Keratinocyte (primary cell): ENCODE measurements around the gene LHFPL6. TPM values are rescaled to one million over a fixed set of nuclear protein-coding genes. Genes with fewer than 3 reads are reported as not detected.

Experiments
- DNase-seq: peaks from one replicate; pipeline ENCODE4 v3.0.0-alpha.2; 2011; ENCODE audit warnings: low read depth, missing footprints, low spot score
- FAIRE-seq: peaks from 2 replicates; lab custom pipeline; 2011; peaks lifted over from hg19 to GRCh38; lab: Jason Lieb, UNC
- H2AFZ ChIP-seq: 2 replicates; pipeline ENCODE4 v1.6.0; 2012; ENCODE audit warnings: low read length, control low read depth, inconsistent platforms; ENCODE audit not compliant: control insufficient read depth
- H3K27ac ChIP-seq: 2 replicates; pipeline ENCODE4 v1.5.1; 2011; ENCODE audit warnings: low read length; ENCODE audit not compliant: control insufficient read depth, insufficient read depth
- H3K27me3 ChIP-seq: 3 replicates; pipeline ENCODE4 v1.6.0; 2011; ENCODE audit warnings: low read length; ENCODE audit not compliant: control insufficient read depth, insufficient read depth; ENCODE audit errors: extremely low read depth
- H3K36me3 ChIP-seq, 2 experiments: 2 replicates in 1 of 2; 3 replicates in 1 of 2; pipeline ENCODE4 v1.5.1; 2011; ENCODE audit warnings: low read length in 2 of 2, mild to moderate bottlenecking in 1 of 2; ENCODE audit not compliant: control insufficient read depth in 2 of 2, insufficient read depth in 2 of 2; ENCODE audit errors: extremely low read depth in 1 of 2
- H3K4me1 ChIP-seq: 3 replicates; pipeline ENCODE4 v1.5.1; 2011; ENCODE audit warnings: low read length; ENCODE audit not compliant: control insufficient read depth, insufficient read depth; ENCODE audit errors: extremely low read depth
- H3K4me2 ChIP-seq: 3 replicates; pipeline ENCODE4 v1.6.0; 2011; ENCODE audit warnings: low read depth, low read length; ENCODE audit not compliant: control insufficient read depth, insufficient read depth; ENCODE audit errors: extremely low read depth
- H3K4me3 ChIP-seq, 3 experiments: fragments of 200-600 bp in 1 of 3; sonication (generic) in 1 of 3; 2 replicates in 2 of 3; 3 replicates in 1 of 3; pipeline ENCODE4 v1.5.1; 2011 to 2016; ENCODE audit warnings: low read length in 3 of 3, mild to moderate bottlenecking in 3 of 3, control low read depth in 2 of 3, inconsistent platforms in 1 of 3, low read depth in 1 of 3, mixed read lengths in 1 of 3, mixed run types in 1 of 3, moderate library complexity in 1 of 3; ENCODE audit not compliant: control insufficient read depth in 2 of 3, insufficient read depth in 2 of 3; ENCODE audit errors: extremely low read depth in 1 of 3
- H3K79me2 ChIP-seq: 2 replicates; pipeline ENCODE4 v1.6.0; 2012; ENCODE audit warnings: low read length; ENCODE audit not compliant: control insufficient read depth, insufficient read depth
- H3K9ac ChIP-seq: 3 replicates; pipeline ENCODE4 v1.6.0; 2011; ENCODE audit warnings: low read length; ENCODE audit not compliant: control insufficient read depth, insufficient read depth; ENCODE audit errors: extremely low read depth
- H3K9me1 ChIP-seq: 3 replicates; pipeline ENCODE4 v1.6.0; 2011; ENCODE audit warnings: low read length; ENCODE audit not compliant: control insufficient read depth, insufficient read depth; ENCODE audit errors: extremely low read depth
- H3K9me3 ChIP-seq: 2 replicates; pipeline ENCODE4 v1.5.1; 2012; ENCODE audit warnings: low read depth, low read length; ENCODE audit not compliant: control insufficient read depth
- H4K20me1 ChIP-seq: 3 replicates; pipeline ENCODE4 v1.6.0; 2011; ENCODE audit warnings: low read length; ENCODE audit not compliant: control insufficient read depth, insufficient read depth; ENCODE audit errors: extremely low read depth
- CTCF ChIP-seq, 3 experiments: IDR thresholded peaks in 1 of 3; conservative IDR thresholded peaks in 1 of 3; optimal IDR thresholded peaks in 1 of 3; 2 replicates in 2 of 3; 3 replicates in 1 of 3; pipeline versions ENCODE3 to v1.5.1; 2011; ENCODE audit warnings: low read length in 3 of 3, mild to moderate bottlenecking in 3 of 3, moderate library complexity in 2 of 3, control low read depth in 1 of 3, inconsistent platforms in 1 of 3; ENCODE audit not compliant: insufficient read depth in 2 of 3; ENCODE audit errors: extremely low read depth in 1 of 3
- EZH2 ChIP-seq: IDR thresholded peaks from one replicate; pipeline ENCODE4 v1.6.1; 2012; ENCODE audit warnings: inconsistent platforms, mild to moderate bottlenecking, low read length, moderate library complexity
- dilution Hi-C: fragments of 300-500 bp; cut with MboI; formaldehyde crosslinking; loops from one replicate; pipeline ENCODE4 v1.7.0; 2020; ENCODE audit warnings: low sequenced_read_pairs; ENCODE audit not compliant: extremely low pct_ligation_motif_present
- polyA minus RNA-seq, 3 experiments: library from RNA; depleted of rRNA, polyadenylated mRNA; stranded (reverse); fragments of >200 nt; gene quantifications; 1 replicate in 1 of 3; 2 replicates in 1 of 3; 3 replicates in 1 of 3; pipeline ENCODE4 v1.2.3, GENCODE V29; 2011
- polyA plus RNA-seq, 5 experiments: library from polyadenylated mRNA; depleted of rRNA in 3 of 5; stranded (reverse) in 3 of 5; stranded (forward) in 1 of 5; unstranded in 1 of 5; fragments of >200 nt; gene quantifications; 1 replicate in 1 of 5; 2 replicates in 3 of 5; 3 replicates in 1 of 5; pipeline versions ENCODE4 v1.2.1 to v1.2.3, GENCODE V29; 2011 to 2012; ENCODE audit warnings: missing spikeins in 2 of 5, low read depth in 1 of 5, low replicate concordance in 1 of 5

The LHFPL6 gene
- 8.9 to 19.9 TPM (median 15.8 TPM) in 3 replicates for polyA plus RNA-seq
- polyA plus RNA-seq (2011; ENCODE audit: low read depth) = 6.2 TPM
- 13.3 and 13.5 TPM in 2 replicates for polyA plus RNA-seq (2011; cell fraction: cytosol; rRNA removed)
- 17.1 and 18.2 TPM in 2 replicates for polyA plus RNA-seq (2011; cell fraction: nucleus; rRNA removed)
- 4.6 and 15.1 TPM in 2 replicates for polyA plus RNA-seq (2012; ENCODE audit: low replicate concordance)
- polyA minus RNA-seq = 10.2 to 17.8 TPM (median 14.9 TPM) in 3 replicates
- 6.9 TPM for polyA minus RNA-seq (2011; cell fraction: cytosol; rRNA and poly(A)+ RNA removed)
- 11.1 and 19.5 TPM in 2 replicates for polyA minus RNA-seq (2011; cell fraction: nucleus; rRNA and poly(A)+ RNA removed)

- H3K27ac ChIP-seq = peak within 1 kb of the TSS; percentile 68
- H3K9me3 ChIP-seq = no peaks in the 10 kb centered on the region
- dilution Hi-C loops = no loop called here
- H3K9ac ChIP-seq = peak within 1 kb of the TSS; percentile 85
- TF ChIP-seq EZH2 (no peak), CTCF (optimal IDR thresholded peaks at IDR 0.05 in 1 of 3, IDR thresholded peaks at IDR 0.05 in 1 of 3, conservative IDR thresholded peaks at IDR 0.05 in 1 of 3; ENCODE audit: extremely low read depth in 1 of 3, insufficient read depth in 2 of 3, low read length in 3 of 3) (peak; percentile 50 to 79 (median 57))
- peaks cover 17% of the 10 kb centered on the region for H3K79me2 ChIP-seq
- peaks cover 25% of the 10 kb centered on the region for H3K4me1 ChIP-seq
- no peaks in the 10 kb centered on the region for H4K20me1 ChIP-seq
- FAIRE-seq = no peak
- no peak for DNase-seq
- peak within 1 kb of the TSS; percentile 80 for H3K4me2 ChIP-seq
- H3K4me3 ChIP-seq = peak within 1 kb of the TSS; percentile 92 to 94 (median 94)
- H3K27me3 ChIP-seq = no peaks in the 10 kb centered on the region
- no peaks in the 10 kb centered on the region for H3K9me1 ChIP-seq
- peaks cover 0 to 8% of the 10 kb centered on the region in 2 experiments for H3K36me3 ChIP-seq
- H2AFZ ChIP-seq = peak within 1 kb of the TSS; percentile 94
Observed at GRCh38 chr13:39602614-39603366, at the start of gene LHFPL6. Gene LHFPL6 (minus strand): TSS chr13:39603193.

GRCh38 chr13:39646122-39646521 lies 43.1 kb upstream of the LHFPL6 start:
- H3K4me3 ChIP-seq = no peak overlapping the region
- H3K27me3 ChIP-seq = no peaks in the 10 kb centered on the region
- dilution Hi-C loops = no loop called here
- TF ChIP-seq CTCF (optimal IDR thresholded peaks at IDR 0.05 in 1 of 3, IDR thresholded peaks at IDR 0.05 in 1 of 3, conservative IDR thresholded peaks at IDR 0.05 in 1 of 3; ENCODE audit: extremely low read depth in 1 of 3, insufficient read depth in 2 of 3, low read length in 3 of 3) (no peak), EZH2 (no peak)
- H3K9me1 ChIP-seq = no peaks in the 10 kb centered on the region
- no peaks in the 10 kb centered on the region for H3K9me3 ChIP-seq
- no peaks in the 10 kb centered on the region for H4K20me1 ChIP-seq
- no peak overlapping the region for H3K4me2 ChIP-seq
- no peak overlapping the region for H2AFZ ChIP-seq
- no peak overlapping the region for H3K27ac ChIP-seq
- no peaks in the 10 kb centered on the region for H3K36me3 ChIP-seq
- H3K4me1 ChIP-seq = no peaks in the 10 kb centered on the region
- H3K9ac ChIP-seq = no peak overlapping the region
- no peaks in the 10 kb centered on the region for H3K79me2 ChIP-seq
- DNase-seq (no peak), FAIRE-seq (no peak)
